H1 (cell line): ENCODE measurements around the gene PAXIP1. TPM values are rescaled to one million over a fixed set of nuclear protein-coding genes. Genes with fewer than 3 reads are reported as not detected.

Experiments
- CTCF ChIA-PET: fragments of 300-600 bp; sonication (Branson Sonifier 250); formaldehyde crosslinking; loops from one replicate; lab custom pipeline; 2021; ENCODE audit not compliant: partially characterized antibody; lab: Charles Lee
- POLR2A ChIA-PET: fragments of 300-600 bp; sonication (Branson Sonifier 250); formaldehyde crosslinking; loops from one replicate; lab custom pipeline; 2021; ENCODE audit warnings: inconsistent platforms; ENCODE audit not compliant: partially characterized antibody; lab: Charles Lee
- DNase-seq, 2 experiments: peaks; one replicate each; pipeline versions ENCODE4 v3.0.0 to v3.0.0-alpha.2; 2010 to 2022; ENCODE audit warnings: low spot score in 2 of 2, low read depth in 1 of 2, mixed read lengths in 1 of 2
- FAIRE-seq: peaks from 2 replicates; lab custom pipeline; 2011; peaks lifted over from hg19 to GRCh38; lab: Jason Lieb, UNC
- H2AFZ ChIP-seq: 2 replicates; pipeline ENCODE4 v1.8.1; 2012; ENCODE audit warnings: low read length, inconsistent platforms
- H2AK5ac ChIP-seq: 2 replicates; pipeline ENCODE4 v1.6.1; 2013; ENCODE audit warnings: low read depth, low read length
- H2BK120ac ChIP-seq: replicated peaks from 2 replicates; pipeline ENCODE3; 2013; ENCODE audit warnings: low read depth, low read length, inconsistent platforms
- H2BK12ac ChIP-seq: 2 replicates; pipeline ENCODE4 v1.6.1; 2013; ENCODE audit warnings: low read depth, low read length
- H2BK15ac ChIP-seq: 2 replicates; pipeline ENCODE4 v1.6.1; 2013; ENCODE audit warnings: low read length
- H2BK20ac ChIP-seq: 2 replicates; pipeline ENCODE4 v1.6.1; 2013; ENCODE audit warnings: low read length
- H2BK5ac ChIP-seq: 2 replicates; pipeline ENCODE4 v1.6.1; 2013; ENCODE audit warnings: low read depth, low read length
- H3K14ac ChIP-seq: 2 replicates; pipeline ENCODE4 v1.6.1; 2013; ENCODE audit warnings: inconsistent platforms; ENCODE audit not compliant: insufficient read length
- H3K18ac ChIP-seq: 2 replicates; pipeline ENCODE4 v1.6.1; 2013; ENCODE audit warnings: low read length; ENCODE audit errors: extremely low read depth
- H3K23ac ChIP-seq: 2 replicates; pipeline ENCODE4 v1.6.1; 2013; ENCODE audit warnings: inconsistent platforms; ENCODE audit not compliant: insufficient read length
- H3K23me2 ChIP-seq: 2 replicates; pipeline ENCODE4 v1.6.1; 2013; ENCODE audit warnings: low read depth, low read length
- H3K27ac ChIP-seq: 2 replicates; pipeline ENCODE4 v1.6.1; 2011; ENCODE audit warnings: low read depth, low read length, inconsistent platforms
- H3K27me3 ChIP-seq, 4 experiments: replicated peaks in 1 of 4; 1 replicate in 1 of 4; 2 replicates in 3 of 4; pipeline versions ENCODE4 v1.6.1 to v1.8.1; 2011 to 2013; ENCODE audit warnings: low read length in 3 of 4, mild to moderate bottlenecking in 3 of 4, inconsistent platforms in 2 of 4, mixed read lengths in 2 of 4, moderate library complexity in 1 of 4; ENCODE audit not compliant: control insufficient read depth in 3 of 4, insufficient read depth in 3 of 4; ENCODE audit errors: extremely low read depth in 1 of 4
- H3K36me3 ChIP-seq, 4 experiments: 2 replicates each; pipeline versions ENCODE4 v1.6.1 to v1.8.1; 2011 to 2013; ENCODE audit warnings: mild to moderate bottlenecking in 4 of 4, low read length in 3 of 4, moderate library complexity in 2 of 4, control low read depth in 1 of 4, inconsistent platforms in 1 of 4; ENCODE audit not compliant: insufficient read depth in 4 of 4, control insufficient read depth in 2 of 4
- H3K4ac ChIP-seq: replicated peaks from 2 replicates; pipeline ENCODE3; 2013; ENCODE audit warnings: low read length, low read depth, mixed read lengths, inconsistent platforms; ENCODE audit not compliant: insufficient read length
- H3K4me1 ChIP-seq, 4 experiments: replicated peaks in 1 of 4; 1 replicate in 1 of 4; 2 replicates in 3 of 4; pipeline versions ENCODE4 v1.6.1 to v1.8.1; 2011 to 2013; ENCODE audit warnings: low read length in 3 of 4, inconsistent platforms in 2 of 4, mixed read lengths in 1 of 4; ENCODE audit not compliant: insufficient read depth in 4 of 4, control insufficient read depth in 3 of 4
- H3K4me2 ChIP-seq, 2 experiments: 2 replicates each; pipeline versions ENCODE4 v1.6.1 to v1.8.1; 2011 to 2013; ENCODE audit warnings: low read depth in 2 of 2, low read length in 2 of 2, control low read depth in 1 of 2, inconsistent platforms in 1 of 2, mild to moderate bottlenecking in 1 of 2; ENCODE audit not compliant: insufficient read depth in 1 of 2
- H3K4me3 ChIP-seq, 4 experiments: fragments of 200-600, 300-600 bp in 1 of 4; sonication (generic), shearing (Covaris generic), sonication (Bioruptor Twin) in 1 of 4; 2 replicates each; pipeline versions ENCODE4 v1.5.1 to v1.8.1; 2011 to 2016; ENCODE audit warnings: low read length in 4 of 4, low read depth in 3 of 4, control low read depth in 2 of 4, inconsistent platforms in 2 of 4, mild to moderate bottlenecking in 2 of 4, mixed read lengths in 1 of 4, moderate library complexity in 1 of 4; ENCODE audit not compliant: insufficient read depth in 2 of 4; ENCODE audit errors: extremely low read depth in 1 of 4
- H3K56ac ChIP-seq: replicated peaks from 2 replicates; pipeline ENCODE3; 2013; ENCODE audit warnings: low read depth, mild to moderate bottlenecking, mixed read lengths, low read length, inconsistent platforms; ENCODE audit not compliant: insufficient read length
- H3K79me1 ChIP-seq: 2 replicates; pipeline ENCODE4 v1.6.1; 2013; ENCODE audit warnings: low read depth, low read length, control low read depth
- H3K79me2 ChIP-seq, 2 experiments: 2 replicates each; pipeline versions ENCODE4 v1.6.1 to v1.8.1; 2012 to 2013; ENCODE audit warnings: low read length in 2 of 2, mild to moderate bottlenecking in 2 of 2, inconsistent platforms in 1 of 2; ENCODE audit not compliant: insufficient read depth in 2 of 2, control insufficient read depth in 1 of 2
- H3K9ac ChIP-seq, 4 experiments: replicated peaks in 1 of 4; 1 replicate in 1 of 4; 2 replicates in 3 of 4; pipeline versions ENCODE4 v1.6.1 to v1.8.1; 2011 to 2013; ENCODE audit warnings: low read depth in 3 of 4, low read length in 3 of 4, control low read depth in 2 of 4, mild to moderate bottlenecking in 2 of 4, moderate library complexity in 2 of 4, inconsistent platforms in 1 of 4; ENCODE audit errors: extremely low read depth in 1 of 4
- H3K9me3 ChIP-seq, 2 experiments: 2 replicates each; pipeline versions ENCODE4 v1.6.1 to v1.8.1; 2012 to 2013; ENCODE audit warnings: mild to moderate bottlenecking in 2 of 2, moderate library complexity in 2 of 2, control low read depth in 1 of 2, inconsistent platforms in 1 of 2, low read depth in 1 of 2, low read length in 1 of 2, mixed read lengths in 1 of 2; ENCODE audit not compliant: insufficient read depth in 2 of 2
- H4K20me1 ChIP-seq, 2 experiments: replicated peaks in 1 of 2; 2 replicates each; pipeline versions ENCODE3 to v1.8.1; 2011 to 2013; ENCODE audit warnings: inconsistent platforms in 2 of 2, low read length in 2 of 2, mild to moderate bottlenecking in 1 of 2; ENCODE audit not compliant: insufficient read depth in 2 of 2, control insufficient read depth in 1 of 2
- H4K5ac ChIP-seq: 2 replicates; pipeline ENCODE4 v1.6.1; 2013; ENCODE audit warnings: low read length, low read depth, mixed read lengths, inconsistent platforms; ENCODE audit not compliant: insufficient read length
- H4K8ac ChIP-seq: 2 replicates; pipeline ENCODE4 v1.8.0; 2013; ENCODE audit warnings: mild to moderate bottlenecking, moderate library complexity, low read length, inconsistent platforms; ENCODE audit not compliant: insufficient read depth; ENCODE audit errors: extremely low read depth
- H4K91ac ChIP-seq: replicated peaks from 2 replicates; pipeline ENCODE3; 2013; ENCODE audit warnings: low read length, mixed read lengths, inconsistent platforms; ENCODE audit not compliant: insufficient read length
- WGBS, 2 experiments: shearing (Covaris generic) in 1 of 2; methylation state at CpG; one replicate each; pipeline versions ENCODE4 v1.1.6 to v1.1.7; 2013 to 2015; ENCODE audit warnings: low lambda C conversion rate in 2 of 2, mixed read lengths in 2 of 2, inconsistent platforms in 1 of 2, low coverage in 1 of 2, missing lambda C conversion rate in 1 of 2; ENCODE audit not compliant: insufficient replicate concordance in 2 of 2, insufficient coverage in 1 of 2, insufficient read length in 1 of 2; ENCODE audit errors: extremely low coverage in 1 of 2, missing lambda C conversion rate in 1 of 2; 5-methylcytosine and 5-hydroxymethylcytosine counted together
- polyA plus RNA-seq, 7 experiments: library from polyadenylated mRNA; depleted of rRNA in 3 of 7; stranded (reverse) in 5 of 7; unstranded in 2 of 7; fragments of >200 nt in 5 of 7; fragments of 200-250 nt in 2 of 7; gene quantifications; 1 replicate in 5 of 7; 2 replicates in 1 of 7; 4 replicates in 1 of 7; pipeline versions ENCODE4 v1.2.1 to v1.2.3, GENCODE V29; 2011 to 2013; ENCODE audit warnings: missing spikeins in 2 of 7, mixed read lengths in 2 of 7
- total RNA-seq: library from RNA; stranded (reverse); fragmentation: NEBNext Ultra II Directional; extraction: Animal tissue kit (Norgen Biotek cat#: 25700); gene quantifications from 2 replicates; pipeline ENCODE4 v1.2.1, GENCODE V29; 2021

The PAXIP1 gene
- total and polyA plus RNA-seq, 2 of the 8 experiments (the other 6 are each of a cell fraction or from before 2014, with no cell fraction given) = 32.4 to 32.8 TPM

DNA sequence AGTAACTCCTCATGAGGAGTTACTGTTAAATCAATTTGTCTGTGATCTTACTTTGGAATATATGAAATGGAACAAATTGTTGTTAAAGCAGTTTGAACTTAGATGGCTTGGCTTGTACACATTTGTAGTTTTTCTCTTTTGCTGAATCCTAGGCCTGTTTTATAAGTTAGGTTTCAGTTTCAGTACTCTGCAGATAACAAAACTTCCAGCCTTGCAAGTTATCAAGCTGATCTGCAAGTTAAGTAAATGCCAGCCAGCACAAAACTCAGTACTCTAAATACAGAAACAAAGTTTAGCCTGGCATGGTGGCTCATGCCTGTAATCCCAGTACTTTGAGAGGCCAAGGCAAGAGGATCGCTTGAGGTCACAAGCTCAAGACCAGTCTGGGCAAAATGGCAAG, 25.0 kb upstream of the PAXIP1 start:
- Histone ChIP-seq H4K91ac (no peak overlapping the region), H3K9me3 (no peaks in the 10 kb centered on the region), H2BK120ac (peak overlapping the region; percentile 35), H3K79me2 (no peaks in the 10 kb centered on the region), H3K27me3 (no peaks in the 10 kb centered on the region; a peak in 1 of 7 replicates), H3K36me3 (no peaks in the 10 kb centered on the region), H2BK12ac (no peak overlapping the region), H2AFZ (no peak overlapping the region), H4K20me1 (no peaks in the 10 kb centered on the region), H3K14ac (no peak overlapping the region), H3K18ac (no peak overlapping the region), H2BK20ac (no peak overlapping the region), H2BK5ac (peak overlapping the region; percentile 6; the same call in 1 of the 2 replicates), H3K56ac (no peak overlapping the region), H3K4me2 (no peak overlapping the region), H2AK5ac (no peak overlapping the region), H3K27ac (no peak overlapping the region), H3K4ac (no peak overlapping the region), H2BK15ac (no peak overlapping the region), H3K23me2 (no peaks in the 10 kb centered on the region), H3K23ac (no peak overlapping the region), H3K79me1 (no peaks in the 10 kb centered on the region), H4K8ac (no peak overlapping the region), H4K5ac (no peak overlapping the region), H3K4me3 (no peak overlapping the region), H3K9ac (no peak overlapping the region), H3K4me1 (no peaks in the 10 kb centered on the region)
- CTCF ChIA-PET = interaction anchor here (1.2 to 13.3 kb wide), 2 partner anchors 18 to 75 kb away, joined by 3 to 136 read pairs; no protein-coding TSS in a partner anchor
- POLR2A ChIA-PET = no interaction called here
- 100% methylated on average over 1 of the region's 1 CpG; no CpG with 5 or more reads in 1 of the 2 experiments for WGBS, 2 experiments
- DNase-seq = no peak
- FAIRE-seq = no peak
